Testis (tissue), 3 donors: Measurements from ENCODE around the gene BACH2. TPM values are rescaled to one million over a fixed set of nuclear protein-coding genes. Genes with fewer than 3 reads are reported as not detected.

ENCODE experiments used
- DNase-seq: peaks from one replicate; pipeline ENCODE4 v3.0.0-alpha.2; 2019
- H3K27ac ChIP-seq, 2 donors: fragments of 200-600 bp; sonication (generic); one replicate each; pipeline ENCODE4 v1.5.1; 2019
- H3K27me3 ChIP-seq: fragments of 200-600 bp; sonication (generic); one replicate; pipeline ENCODE4 v1.5.1; 2019
- H3K36me3 ChIP-seq: fragments of 200-600 bp; sonication (generic); one replicate; pipeline ENCODE4 v1.5.1; 2017; ENCODE audit warnings: low read depth; ENCODE audit errors: missing control alignments
- H3K4me1 ChIP-seq: fragments of 200-600 bp; sonication (generic); one replicate; pipeline ENCODE4 v1.5.1; 2019
- H3K4me3 ChIP-seq, 2 donors: fragments of 200-600 bp; sonication (generic); one replicate each; pipeline ENCODE4 v1.5.1; 2017 to 2019
- H3K9me3 ChIP-seq: fragments of 200-600 bp; sonication (generic); one replicate; pipeline ENCODE4 v1.5.1; 2017
- CTCF ChIP-seq, 3 experiments: fragments of 450-650 bp in 2 of 3; fragments of 200-600 bp in 1 of 3; sonication (generic) in 1 of 3; IDR thresholded peaks; one replicate each; pipeline ENCODE4 v1.5.1; 2016 to 2019; ENCODE audit warnings: antibody characterized with exemption in 3 of 3, mild to moderate bottlenecking in 2 of 3, moderate library complexity in 1 of 3
- POLR2A ChIP-seq: fragments of 450-650 bp; IDR thresholded peaks from one replicate; pipeline ENCODE4 v1.6.1; 2017; ENCODE audit warnings: antibody characterized with exemption, mild to moderate bottlenecking, moderate library complexity
- WGBS, 2 donors: methylation state at CpG; one replicate each; pipeline ENCODE4 v1.1.5; 2018; 5-methylcytosine and 5-hydroxymethylcytosine counted together
- intact Hi-C: fragments of 100-400 bp; cut with DNase I; formaldehyde crosslinking; loops from one replicate; pipeline ENCODE4 v1.15.1; 2023; ENCODE audit warnings: low total_unique reads
- polyA plus RNA-seq: library from polyadenylated mRNA; stranded (reverse); fragments of 350-450 nt; fragmentation: Illumina TruSeq; extraction: RNeasy Lipid Tissue Mini Kit (QIAGEN cat#74804); gene quantifications from one replicate; pipeline ENCODE4 v1.2.3, GENCODE V29; 2014; ENCODE audit warnings: low read depth, low replicate concordance; ENCODE audit not compliant: insufficient read depth
- total RNA-seq, 2 donors: library from RNA; depleted of rRNA; stranded (reverse); fragments of >200 nt; gene quantifications; one replicate each; pipeline ENCODE4 v1.2.3, GENCODE V29; 2016

Gene BACH2
- total and polyA plus RNA-seq, 3 donors from 2014 or later = 5.0 to 8.3 (median 6.5) TPM

- Histone ChIP-seq H3K36me3 (no peaks in the 10 kb centered on the region), H3K27me3 (no peaks in the 10 kb centered on the region), H3K4me3 (no peak overlapping the region), H3K27ac (no peak overlapping the region), H3K9me3 (no peaks in the 10 kb centered on the region), H3K4me1 (no peaks in the 10 kb centered on the region)
- no peak for DNase-seq
- TF ChIP-seq CTCF (IDR thresholded peaks at IDR 0.05) = no peak
- TF ChIP-seq POLR2A = no peak
- WGBS, 2 donors = 57 to 60% methylated on average over 3 of the region's 3 CpGs
- intact Hi-C loops = no loop called here
Observed at GRCh38 chr6:90183587-90184333, 112.9 kb downstream of the BACH2 start.

- Histone ChIP-seq H3K4me1 (no peaks in the 10 kb centered on the region), H3K9me3 (no peaks in the 10 kb centered on the region), H3K27ac (no peak overlapping the region), H3K27me3 (no peaks in the 10 kb centered on the region), H3K36me3 (no peaks in the 10 kb centered on the region), H3K4me3 (no peak overlapping the region)
- intact Hi-C loops = no loop called here
- TF ChIP-seq CTCF (IDR thresholded peaks at IDR 0.05) (no peak), POLR2A (no peak)
- DNase-seq = no peak
Observed at GRCh38 chr6:90180526-90180925, 116.1 kb downstream of the BACH2 start.

GRCh38 chr6:90179190-90180169, 117.2 kb downstream of the BACH2 start:
- Histone ChIP-seq H3K27ac (no peak overlapping the region), H3K27me3 (no peaks in the 10 kb centered on the region), H3K4me3 (no peak overlapping the region), H3K9me3 (no peaks in the 10 kb centered on the region), H3K36me3 (no peaks in the 10 kb centered on the region), H3K4me1 (no peaks in the 10 kb centered on the region)
- TF ChIP-seq POLR2A (no peak), CTCF (IDR thresholded peaks at IDR 0.05) (peak in 1 of 3 experiments; percentile 48)
- WGBS, 2 donors = 83 to 85% methylated on average over 1 of the region's 1 CpG
- intact Hi-C loops = no loop called here
- no peak for DNase-seq

- Histone ChIP-seq H3K27me3 (no peaks in the 10 kb centered on the region), H3K4me3 (no peak overlapping the region), H3K4me1 (no peaks in the 10 kb centered on the region), H3K27ac (no peak overlapping the region), H3K9me3 (no peaks in the 10 kb centered on the region), H3K36me3 (no peaks in the 10 kb centered on the region)
- TF ChIP-seq CTCF (IDR thresholded peaks at IDR 0.05) (no peak), POLR2A (no peak)
- 56 to 64% methylated on average over 4 of the region's 4 CpGs for WGBS, 2 donors
- intact Hi-C loops = no loop called here
- DNase-seq = no peak
Observed at GRCh38 chr6:90178384-90178855, 118.2 kb downstream of the BACH2 start.
